Measurements from ENCODE around the gene FGF5. TPM values are rescaled to one million over a fixed set of nuclear protein-coding genes. Genes with fewer than 3 reads are reported as not detected.

FGF5 gene
- total RNA-seq, 1 donor from 2014 or later = not detected

DNA sequence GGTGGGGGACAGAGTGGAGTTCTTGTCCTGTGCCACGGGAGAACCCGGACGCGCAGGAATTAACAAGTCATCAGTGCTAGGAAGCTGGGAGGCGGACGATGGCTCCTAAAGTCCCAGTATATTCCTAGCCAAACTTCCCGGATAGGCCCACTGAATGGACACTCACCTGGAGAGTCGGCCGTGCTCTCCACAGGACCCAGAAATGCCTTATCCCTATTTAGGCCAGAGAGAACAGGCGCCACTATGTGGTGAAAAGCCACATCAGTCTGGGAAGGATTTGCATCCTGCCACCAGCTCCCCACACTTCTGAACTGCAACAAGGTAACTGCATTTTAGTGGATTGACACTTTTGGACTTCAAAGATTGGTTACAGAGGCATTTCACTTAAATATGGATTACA lies 70.1 kb downstream of the FGF5 start:
- H4K20me1 ChIP-seq (ENCODE audit: low read depth) = peaks cover 4% of the 10 kb centered on the region
- peak; percentile 63 for DNase-seq (ENCODE audit: low spot score)
- no peaks in the 10 kb centered on the region for H3K79me2 ChIP-seq (ENCODE audit: low read depth)
- no peaks in the 10 kb centered on the region for H3K9me3 ChIP-seq (ENCODE audit: low read depth)
- Mint-ChIP-seq H3K36me3 (no peaks in the 10 kb centered on the region), H3K4me3 (peak overlapping the region; percentile 91), H3K4me1 (peaks cover 8% of the 10 kb centered on the region), H3K27me3 (ENCODE audit: insufficient read depth, low read depth) (peaks cover 14% of the 10 kb centered on the region), H3K27ac (no peak overlapping the region), H3K9me3 (no peaks in the 10 kb centered on the region)
- H3K4me3 ChIP-seq = peak overlapping the region; percentile 64
- H3K9ac ChIP-seq = no peak overlapping the region
- H3K4me2 ChIP-seq = peak overlapping the region; percentile 82
- TF ChIP-seq EZH2 (IDR thresholded peaks at IDR 0.05) = no peak
- TF ChIP-seq, protein P1, sequence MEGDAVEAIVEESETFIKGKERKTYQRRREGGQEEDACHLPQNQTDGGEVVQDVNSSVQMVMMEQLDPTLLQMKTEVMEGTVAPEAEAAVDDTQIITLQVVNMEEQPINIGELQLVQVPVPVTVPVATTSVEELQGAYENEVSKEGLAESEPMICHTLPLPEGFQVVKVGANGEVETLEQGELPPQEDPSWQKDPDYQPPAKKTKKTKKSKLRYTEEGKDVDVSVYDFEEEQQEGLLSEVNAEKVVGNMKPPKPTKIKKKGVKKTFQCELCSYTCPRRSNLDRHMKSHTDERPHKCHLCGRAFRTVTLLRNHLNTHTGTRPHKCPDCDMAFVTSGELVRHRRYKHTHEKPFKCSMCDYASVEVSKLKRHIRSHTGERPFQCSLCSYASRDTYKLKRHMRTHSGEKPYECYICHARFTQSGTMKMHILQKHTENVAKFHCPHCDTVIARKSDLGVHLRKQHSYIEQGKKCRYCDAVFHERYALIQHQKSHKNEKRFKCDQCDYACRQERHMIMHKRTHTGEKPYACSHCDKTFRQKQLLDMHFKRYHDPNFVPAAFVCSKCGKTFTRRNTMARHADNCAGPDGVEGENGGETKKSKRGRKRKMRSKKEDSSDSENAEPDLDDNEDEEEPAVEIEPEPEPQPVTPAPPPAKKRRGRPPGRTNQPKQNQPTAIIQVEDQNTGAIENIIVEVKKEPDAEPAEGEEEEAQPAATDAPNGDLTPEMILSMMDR (IDR thresholded peaks at IDR 0.05) = peak; percentile 53
- no peaks in the 10 kb centered on the region for H3K36me3 ChIP-seq
- peaks cover 72% of the 10 kb centered on the region for H3K27me3 ChIP-seq
- H3K4me1 ChIP-seq = peaks cover 4% of the 10 kb centered on the region
- no peak overlapping the region for H2AFZ ChIP-seq (replicated peaks)
- no peaks in the 10 kb centered on the region for H3F3A ChIP-seq (ENCODE audit: low read depth)
- H3K27ac ChIP-seq = no peak overlapping the region

DNA sequence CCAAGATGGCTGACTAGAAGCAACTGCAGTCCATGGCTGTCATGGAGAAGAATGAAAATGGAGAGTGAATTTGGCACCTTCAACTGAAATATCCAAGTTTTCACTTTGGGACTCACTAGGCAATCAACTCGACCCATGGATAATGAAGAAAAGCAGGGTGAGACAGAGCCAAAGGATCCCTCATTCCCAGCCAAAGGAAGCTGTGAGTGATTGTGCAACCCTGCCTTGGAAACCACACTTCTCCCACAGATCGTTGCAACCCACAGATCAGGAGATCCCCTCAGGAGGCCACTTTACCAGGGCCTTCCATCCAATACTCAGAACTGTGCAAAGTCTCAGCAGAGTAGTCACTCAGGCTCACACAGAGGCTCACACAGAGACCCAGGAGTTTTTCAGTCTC lies 73.6 kb downstream of the FGF5 start:
- H3K4me1 Mint-ChIP-seq = peaks cover 8% of the 10 kb centered on the region
- Histone ChIP-seq H3K27ac (no peak overlapping the region), H2AFZ (replicated peaks) (no peak overlapping the region), H3K4me1 (peaks cover 4% of the 10 kb centered on the region), H3K4me3 (no peak overlapping the region), H4K20me1 (ENCODE audit: low read depth) (peaks cover 4% of the 10 kb centered on the region), H3K79me2 (ENCODE audit: low read depth) (no peaks in the 10 kb centered on the region), H3K27me3 (peaks cover 38% of the 10 kb centered on the region), H3K9ac (no peak overlapping the region), H3F3A (ENCODE audit: low read depth) (no peaks in the 10 kb centered on the region), H3K9me3 (ENCODE audit: low read depth) (no peaks in the 10 kb centered on the region), H3K4me2 (no peak overlapping the region), H3K36me3 (no peaks in the 10 kb centered on the region)
- TF ChIP-seq EZH2 (IDR thresholded peaks at IDR 0.05) = no peak
- DNase-seq (ENCODE audit: low spot score) = no peak
- peaks cover 18% of the 10 kb centered on the region for H3K27me3 Mint-ChIP-seq (ENCODE audit: insufficient read depth, low read depth)
- no peak overlapping the region for H3K4me3 Mint-ChIP-seq
- H3K27ac Mint-ChIP-seq = no peak overlapping the region
- H3K36me3 Mint-ChIP-seq = no peaks in the 10 kb centered on the region
- no peaks in the 10 kb centered on the region for H3K9me3 Mint-ChIP-seq

Other genes starting within 250 kb of the FGF5 start
- gene ANTXR2, start 193.4 kb upstream of the FGF5 start, total RNA-seq (ENCODE audit: low replicate concordance) = 28.3 and 28.8 TPM in 2 replicates
- gene PRDM8, start 69.2 kb upstream of the FGF5 start, total RNA-seq (ENCODE audit: low replicate concordance) = 0.03 TPM in 1 of 2 replicates, not detected in the other
- not detected in 2 replicates for gene CFAP299, start 69.1 kb downstream of the FGF5 start, total RNA-seq (ENCODE audit: low replicate concordance)

Measured in neural progenitor cell (in vitro differentiated cells).